SIG-M5 treated with dmso at 0.1 percent for 504 hours (cell line): Measurements from ENCODE around the gene FLT3.
"Not testable (repeated sequence)": the region's sequence is repeated elsewhere in the genome, so short reads cannot be mapped to it uniquely, and the experiment has no call there.

Source experiments
- DNase-seq: peaks from one replicate; lab custom pipeline; 2025; ENCODE audit not compliant: unreplicated experiment; lab: John Stamatoyannopoulos, UW

Gene FLT3

DNA sequence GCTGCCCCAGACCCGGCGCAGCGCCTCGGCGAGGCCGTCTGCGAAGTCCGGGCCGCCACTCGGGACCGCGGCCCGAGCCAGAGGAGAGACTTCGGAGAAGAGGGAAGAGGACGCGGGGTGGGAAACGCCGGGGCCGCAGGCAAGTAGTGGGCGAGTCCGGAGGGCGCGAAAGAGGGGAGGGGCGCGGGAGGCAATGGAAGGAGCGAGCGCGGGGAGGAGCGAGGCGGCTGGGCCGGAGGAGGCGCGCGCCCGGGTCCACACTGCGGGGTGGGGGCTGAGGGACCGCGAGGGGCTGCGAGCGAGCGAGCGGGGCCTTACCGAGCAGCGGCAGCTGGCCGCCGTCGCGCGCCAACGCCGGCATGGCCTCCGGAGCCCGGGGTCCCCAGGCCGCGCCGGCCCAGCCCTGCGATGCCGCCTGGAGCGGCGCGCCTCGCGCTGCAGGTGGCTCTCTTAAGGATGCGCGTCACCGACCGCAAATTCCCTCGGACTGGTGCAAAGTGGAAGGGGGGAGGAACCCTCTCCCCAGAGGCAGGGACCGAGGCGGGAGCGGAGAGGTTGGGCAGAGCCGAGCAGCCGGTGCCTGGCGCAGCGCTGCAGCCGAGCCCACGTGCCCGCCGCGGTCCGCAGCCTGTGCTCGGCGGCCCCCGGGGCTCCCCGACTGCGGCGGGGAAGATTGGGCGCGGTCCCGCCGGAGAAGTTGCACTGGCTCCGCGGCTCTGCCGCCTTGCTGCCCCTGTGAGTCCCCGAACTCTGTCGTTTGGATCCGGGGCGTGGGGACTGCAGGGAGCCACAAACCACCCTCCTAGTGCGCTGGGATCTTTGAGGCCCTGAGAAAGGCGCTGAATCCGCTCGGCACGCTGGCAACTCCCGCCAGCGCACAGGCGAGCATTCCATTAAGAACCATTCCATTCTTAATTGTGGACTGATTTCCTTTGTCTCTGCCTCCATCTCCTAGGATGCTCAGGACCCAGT is at the start of gene FLT3:
TSS of gene FLT3 (minus strand) at position 427 of the 972 bp plus-strand sequence. CDS start at position 361, 66 bp downstream.
- peak; percentile 94 for DNase-seq

DNA sequence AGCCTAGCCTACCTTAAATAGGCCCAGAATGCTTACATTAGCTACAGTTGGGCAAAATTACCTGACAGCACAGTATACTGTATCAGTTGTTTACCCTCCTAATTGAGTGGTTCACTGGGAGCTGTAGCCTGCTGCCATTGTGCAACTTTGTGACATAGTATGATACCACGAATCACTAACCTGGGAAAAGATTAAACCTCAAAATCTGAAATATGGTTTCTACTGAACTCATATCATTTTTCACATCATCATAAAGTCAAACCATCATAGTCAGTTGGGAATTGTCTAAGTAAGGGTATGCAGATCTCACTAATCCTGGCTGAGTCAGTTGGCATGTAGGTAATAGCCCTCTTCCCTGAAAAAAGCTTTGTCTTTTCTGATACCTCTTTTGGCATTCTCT is 47.1 kb upstream of the FLT3 start:
- no peak for DNase-seq

DNA sequence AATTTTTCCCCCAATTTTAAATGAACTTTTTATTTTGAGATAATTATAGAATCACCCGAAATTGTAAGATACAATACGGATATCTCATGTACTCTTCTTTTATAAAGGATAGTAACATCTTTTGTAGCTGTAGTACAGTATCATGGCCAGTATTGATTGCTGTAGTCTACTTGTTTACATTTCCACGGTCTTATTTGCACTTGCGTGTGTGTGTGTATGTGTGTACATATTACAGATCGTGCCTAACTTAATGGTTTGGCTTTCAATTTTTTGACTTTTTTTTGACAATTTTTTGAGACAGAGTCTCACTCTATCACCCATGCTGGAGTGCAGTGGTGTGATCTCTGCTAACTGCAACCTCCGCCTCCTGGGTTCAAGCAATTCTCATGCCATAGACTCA is 44.7 kb upstream of the FLT3 start:
- no peak for DNase-seq

DNA sequence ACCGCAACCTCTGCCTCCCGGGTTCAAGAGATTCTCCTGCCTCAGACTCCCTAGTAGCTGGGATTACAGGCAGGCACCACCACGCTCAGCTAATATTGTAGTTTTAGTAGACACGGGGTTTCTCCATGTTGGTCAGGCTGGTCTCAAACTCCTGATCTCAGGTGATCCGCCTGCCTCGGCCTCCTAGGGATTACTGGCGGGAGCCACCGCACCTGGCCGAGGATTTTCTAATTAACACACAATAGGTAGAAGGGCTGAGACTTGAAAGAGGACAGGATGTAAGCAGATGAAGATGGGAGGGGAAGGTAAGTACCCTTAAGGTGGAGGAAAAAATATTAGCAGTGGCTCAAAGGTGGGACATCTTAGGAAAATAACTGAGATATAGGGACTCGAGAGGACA is 41.2 kb upstream of the FLT3 start:
- not testable (repeated sequence) for DNase-seq

DNA sequence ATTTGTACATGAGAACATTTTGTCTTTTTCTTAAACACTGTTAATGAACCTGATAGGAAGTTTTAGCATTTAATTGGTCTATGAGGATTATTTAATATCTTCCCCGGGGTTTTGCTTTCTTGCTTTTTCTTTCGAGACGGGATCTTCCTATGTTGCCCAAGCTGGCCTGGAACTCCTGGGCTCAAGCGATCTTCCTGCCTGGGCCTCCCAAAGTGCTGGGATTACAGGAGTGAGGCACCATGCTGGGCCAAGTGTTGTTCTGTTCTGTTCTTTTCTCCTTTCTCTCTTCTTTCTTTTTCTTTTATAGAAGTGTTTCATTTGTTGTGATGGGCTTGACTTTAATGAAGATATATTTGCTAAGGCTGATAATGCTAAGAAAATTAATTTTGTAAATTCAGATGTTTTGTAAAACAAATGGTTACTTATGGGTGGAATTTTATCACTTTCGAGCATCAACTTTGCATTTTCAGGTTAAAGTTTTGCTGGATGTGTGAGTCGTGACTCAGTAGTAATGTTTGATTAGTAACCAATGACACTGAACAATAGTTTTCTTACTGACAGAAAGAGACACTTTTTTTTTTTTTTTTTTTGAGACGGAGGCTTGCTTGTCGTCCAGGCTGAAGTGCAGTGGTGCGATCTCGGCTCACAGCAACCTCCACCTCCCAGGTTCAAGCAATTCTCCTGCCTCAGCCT is 40.2 kb upstream of the FLT3 start:
- DNase-seq: no peak

DNA sequence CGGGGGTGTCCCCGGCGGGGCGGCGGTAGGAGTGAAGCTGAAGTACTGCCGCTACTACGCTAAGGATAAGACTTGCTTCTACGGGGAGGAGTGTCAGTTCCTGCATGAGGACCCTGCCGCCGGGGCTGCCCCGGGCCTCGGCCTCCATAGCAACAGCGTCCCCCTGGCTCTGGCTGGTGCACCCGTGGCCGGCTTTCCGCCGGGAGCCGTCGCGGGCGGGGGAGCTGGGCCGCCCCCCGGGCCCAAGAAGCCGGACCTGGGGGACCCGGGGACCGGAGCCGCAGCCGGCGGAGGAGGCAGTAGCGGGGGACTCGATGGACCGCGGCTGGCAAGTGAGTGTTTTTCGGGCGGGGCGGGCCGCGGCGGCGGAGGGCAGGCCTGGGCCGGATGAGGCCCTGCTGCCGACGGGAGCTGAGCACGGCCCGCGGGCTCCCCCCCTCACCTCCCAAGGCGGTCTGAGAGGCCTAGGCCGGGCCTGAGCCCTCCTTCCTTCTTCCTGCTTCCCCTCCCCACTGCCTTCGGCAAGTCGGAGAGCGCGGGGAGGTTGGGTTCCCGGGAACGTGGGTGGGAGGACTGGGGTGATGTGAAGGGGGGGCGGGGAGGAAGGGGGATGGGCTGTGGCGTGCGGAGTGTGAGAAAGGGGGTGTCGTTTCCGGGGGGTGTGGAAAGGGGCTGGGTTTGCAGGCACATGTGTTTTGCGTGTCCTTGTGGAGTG is 38.5 kb upstream of the FLT3 start:
- DNase-seq: peak; percentile 96

DNA sequence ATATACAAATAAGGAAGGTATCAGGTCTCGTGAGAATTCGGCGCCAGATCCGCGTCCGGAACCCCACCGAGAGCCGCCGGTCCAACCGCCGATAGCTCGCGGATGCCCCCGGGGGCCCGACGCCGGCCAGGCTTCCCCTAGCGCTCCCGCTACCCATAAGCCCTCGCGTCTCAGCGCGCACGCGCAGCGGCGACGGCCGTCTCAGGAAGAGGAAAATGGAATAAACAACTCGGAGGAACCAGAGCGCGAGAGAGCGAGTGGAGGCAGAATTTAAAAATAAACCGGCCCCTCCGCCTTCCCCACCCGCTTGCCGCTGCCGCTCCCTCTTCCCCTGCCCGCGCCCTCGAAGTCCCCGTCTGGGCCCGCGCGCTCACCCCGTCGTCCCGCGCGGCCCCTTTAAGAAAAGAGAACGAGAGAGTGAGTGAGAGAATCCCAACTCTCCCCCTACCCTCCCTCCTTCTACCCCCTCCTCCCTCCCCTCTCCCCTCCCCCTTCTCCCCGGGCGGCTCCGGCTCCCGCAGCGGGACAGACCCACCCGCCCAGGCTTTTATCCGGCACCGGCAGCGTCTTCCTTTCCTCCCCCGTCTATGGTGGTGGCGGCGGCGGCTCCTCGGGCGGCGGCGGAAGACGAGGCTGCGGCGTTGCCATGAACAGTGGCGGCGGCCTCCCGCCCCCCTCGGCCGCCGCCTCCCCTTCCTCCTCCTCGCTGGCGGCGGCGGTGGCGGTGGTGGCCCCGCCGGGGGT is 37.8 kb upstream of the FLT3 start, which contains the start of gene PAN3:
TSS of gene PAN3 (plus strand) at position 534 of the 744 bp plus-strand sequence. CDS start at position 647, 113 bp downstream.
- DNase-seq: peak; percentile 86

DNA sequence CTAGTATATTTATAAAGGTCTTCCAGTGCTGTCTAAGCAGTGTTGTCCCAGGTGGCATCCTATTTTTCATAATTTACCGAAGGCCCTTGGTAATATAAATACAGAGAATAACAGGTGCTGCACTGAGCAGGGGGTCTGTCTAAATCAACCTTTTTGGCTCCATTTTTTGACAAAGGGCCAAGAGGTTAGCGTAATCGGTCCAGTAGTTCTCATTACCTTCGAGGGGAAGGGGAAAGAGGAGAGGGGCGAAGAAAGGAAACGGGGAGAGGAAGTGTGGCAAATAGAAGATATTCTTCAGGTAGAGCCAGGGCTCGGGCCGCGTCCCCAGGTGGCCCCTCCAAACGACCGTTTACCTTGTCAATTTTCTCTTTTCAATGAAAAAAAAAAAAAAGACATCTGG is 37.2 kb upstream of the FLT3 start:
- DNase-seq: no peak

DNA sequence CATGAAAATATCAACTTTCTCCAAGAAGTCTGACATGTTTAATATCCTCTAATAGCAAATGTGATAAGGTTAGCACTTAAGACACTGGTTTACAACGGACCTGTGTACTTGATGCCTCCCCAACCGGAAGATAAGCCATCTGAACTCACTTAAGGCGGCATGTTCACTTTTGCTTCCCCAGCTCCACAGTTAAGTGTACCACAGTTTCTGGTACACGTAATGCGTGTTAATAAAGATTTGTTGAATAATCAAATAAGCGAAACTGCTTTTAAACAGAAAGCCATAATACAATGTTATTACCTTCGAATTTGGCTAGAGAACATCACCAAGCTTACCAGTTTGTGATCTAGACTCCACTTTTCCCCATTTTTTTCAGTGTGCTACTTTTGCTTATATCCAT is 36.5 kb upstream of the FLT3 start:
- peak; percentile 36 for DNase-seq

DNA sequence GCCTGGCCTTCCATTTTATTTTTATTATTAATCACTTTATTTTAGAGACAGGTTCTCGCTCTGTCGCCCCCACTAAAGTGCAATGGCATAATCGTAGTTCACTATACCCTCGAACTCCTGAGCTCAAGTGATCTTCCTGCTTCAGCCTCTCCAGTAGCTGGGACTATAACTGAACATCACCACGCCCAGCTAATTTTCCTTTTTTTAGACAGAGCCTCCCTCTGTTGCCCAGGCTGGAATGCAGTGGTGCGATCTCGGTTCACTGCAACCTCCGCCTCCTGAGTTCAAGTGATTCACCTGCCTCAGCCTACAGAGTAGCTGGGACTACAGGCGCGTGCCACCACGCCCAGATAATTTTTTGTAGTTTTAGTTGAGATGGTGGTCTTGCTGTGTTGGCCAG is 31.3 kb upstream of the FLT3 start:
- no peak for DNase-seq

DNA sequence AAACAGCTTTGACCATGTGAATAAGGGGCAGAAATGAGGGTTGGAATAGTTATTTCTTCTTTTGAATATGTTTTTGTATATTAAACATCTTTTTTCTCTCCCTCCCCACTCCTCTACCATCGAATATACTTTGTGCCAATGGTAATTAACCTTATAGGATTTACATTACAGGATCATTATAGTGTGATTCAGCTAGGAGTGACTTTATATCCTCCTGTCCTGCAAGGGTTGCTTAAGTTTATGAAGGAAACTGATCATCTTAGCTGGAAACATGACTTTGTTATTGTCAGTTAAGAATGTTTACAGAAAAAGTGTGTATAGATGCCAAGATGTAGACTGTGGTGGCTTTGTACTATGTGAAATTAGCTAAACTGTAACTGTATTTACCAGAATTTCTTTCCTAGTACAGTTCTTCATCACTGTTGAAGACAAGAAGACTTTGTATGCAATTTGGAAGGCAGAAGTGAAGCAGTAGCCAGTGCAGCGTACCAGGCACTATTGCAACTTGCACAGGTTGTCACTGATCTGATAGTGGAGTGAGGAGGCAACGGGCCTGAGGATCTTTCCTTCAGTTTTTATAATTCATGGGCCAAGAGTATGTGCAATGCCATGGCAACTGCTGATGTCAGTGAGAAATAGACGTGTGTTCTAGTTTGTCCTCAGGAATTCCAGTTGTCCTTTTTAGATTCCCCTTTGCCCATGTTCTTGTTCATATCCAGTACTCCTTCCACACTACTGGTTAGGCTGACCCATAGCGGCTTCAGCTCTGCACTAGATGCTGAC is 29.7 kb upstream of the FLT3 start:
- no peak for DNase-seq

DNA sequence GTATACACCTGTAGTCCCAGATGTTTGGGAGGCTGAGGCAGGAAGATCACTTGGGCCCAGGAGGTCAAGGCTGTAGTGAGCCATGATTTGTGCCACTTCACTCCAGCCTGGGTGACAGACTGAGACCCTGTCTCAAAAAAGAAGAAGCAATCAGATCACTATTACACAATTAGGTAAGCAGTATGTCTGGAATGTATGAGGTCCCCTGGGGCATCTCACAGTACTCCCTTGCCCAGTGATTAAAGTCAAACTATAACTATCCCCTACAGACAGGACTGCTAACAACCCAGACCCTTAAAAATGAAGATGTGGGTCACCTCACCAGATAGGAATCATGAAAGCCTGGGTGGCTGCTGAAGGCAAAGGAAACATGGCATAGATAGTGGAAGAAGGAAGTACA is 28.6 kb upstream of the FLT3 start:
- DNase-seq: no peak

DNA sequence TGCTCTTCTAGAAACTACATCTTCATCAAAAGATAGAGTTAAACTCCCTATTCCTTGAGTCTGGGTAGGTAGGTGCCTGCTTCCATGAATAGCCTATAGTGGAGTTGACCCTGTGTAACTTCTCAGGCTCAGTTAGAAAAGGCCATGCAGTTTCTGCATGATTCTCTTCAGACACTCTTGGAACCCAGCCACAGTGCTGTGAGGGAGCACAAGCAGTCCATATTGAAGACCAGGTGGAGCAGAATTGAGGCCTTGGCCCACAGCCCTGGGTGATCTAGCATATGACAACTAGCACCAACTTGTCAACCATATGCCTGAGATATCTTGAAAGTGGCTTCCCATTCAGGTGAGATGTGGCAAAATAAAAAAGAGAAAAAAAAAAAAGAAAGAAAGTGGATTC is 27.7 kb upstream of the FLT3 start:
- no peak for DNase-seq

DNA sequence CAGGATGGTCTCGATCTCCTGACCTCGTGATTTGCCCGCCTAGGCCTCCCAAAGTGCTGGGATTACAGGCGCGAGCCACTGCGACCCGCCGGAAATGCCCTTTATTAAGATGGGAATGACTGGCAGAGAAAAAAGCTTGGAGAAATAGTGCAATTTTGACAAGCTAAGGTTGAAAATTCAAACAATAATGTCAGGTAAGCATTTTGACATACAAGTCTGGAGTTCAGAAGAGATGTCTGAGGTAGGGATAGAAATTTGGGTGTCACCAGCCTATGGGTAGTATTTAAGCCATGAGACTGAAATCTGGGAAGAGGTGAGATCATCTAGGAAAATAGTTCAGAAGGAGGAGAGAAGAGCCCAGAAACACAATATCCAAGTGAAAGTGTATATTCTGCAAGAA is 20.8 kb upstream of the FLT3 start:
- no peak for DNase-seq

DNA sequence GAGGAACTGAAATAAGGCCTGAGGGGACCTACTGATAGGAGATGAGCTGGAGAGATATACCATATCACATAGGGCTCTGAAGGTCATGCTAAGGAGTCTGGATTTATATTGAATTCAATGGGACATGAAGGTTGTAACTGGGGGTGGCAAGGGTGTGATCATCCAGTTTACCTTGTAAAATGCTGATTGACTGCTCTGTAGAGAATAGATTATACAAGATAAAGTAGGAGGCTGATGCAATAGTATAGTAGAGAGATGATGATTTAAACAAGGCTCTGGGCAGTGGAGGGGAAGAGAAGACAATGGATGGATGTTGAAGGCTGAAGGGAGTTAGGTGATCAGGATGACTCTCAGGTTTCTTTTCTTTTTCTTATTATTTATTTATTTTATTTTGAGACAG is 19.9 kb upstream of the FLT3 start:
- DNase-seq: no peak

DNA sequence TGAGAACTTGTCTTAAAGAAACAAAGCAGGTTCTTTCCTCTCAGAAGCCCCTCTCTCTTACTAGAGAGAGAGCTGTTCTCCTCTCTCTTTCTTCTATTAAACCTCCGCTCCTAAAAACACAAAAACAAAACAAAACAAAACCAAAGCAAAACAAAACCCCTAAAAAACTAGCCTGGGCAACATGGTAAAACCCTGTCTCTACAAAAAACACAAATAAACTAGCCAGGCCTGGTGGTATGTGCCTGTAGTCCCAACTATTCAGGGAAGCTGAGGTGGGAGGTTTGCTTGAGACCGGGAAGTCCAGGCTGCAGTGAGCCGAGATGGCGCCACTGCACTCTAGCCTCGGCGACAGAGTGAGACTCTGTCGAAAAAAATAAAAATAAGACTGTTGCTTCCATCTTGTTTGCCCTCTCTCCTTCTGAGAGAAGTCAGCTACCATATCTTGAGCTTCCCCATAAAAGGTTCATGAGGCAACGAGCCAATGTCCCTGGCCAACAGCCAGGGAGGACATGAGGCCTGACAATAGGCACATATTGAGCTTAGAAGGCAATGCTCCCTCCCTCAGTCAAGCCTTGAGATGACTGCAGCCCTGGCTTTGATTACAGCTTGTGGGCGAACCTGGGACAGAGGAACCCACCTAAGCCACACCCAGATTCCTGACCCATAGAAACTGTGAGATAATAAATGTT is 17.5 kb upstream of the FLT3 start:
- no peak for DNase-seq

DNA sequence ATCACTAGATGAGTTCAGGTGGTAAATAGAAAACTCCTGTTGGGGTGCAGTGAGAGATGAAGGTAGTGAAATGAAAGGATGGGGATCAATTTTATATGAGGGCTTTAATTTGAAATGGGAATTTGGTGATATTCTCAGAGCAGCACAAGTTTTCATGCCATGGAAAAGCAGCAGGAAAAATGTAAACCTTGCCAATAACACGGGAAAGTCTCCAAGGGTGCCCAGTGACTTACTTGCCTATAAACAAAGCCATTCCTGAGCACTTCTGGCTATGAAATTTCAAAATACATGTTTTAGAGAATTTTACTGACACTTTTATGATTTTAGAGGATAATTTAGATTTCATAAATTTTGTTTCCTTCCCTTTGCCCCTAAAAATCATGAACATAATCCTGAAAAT is 16.4 kb upstream of the FLT3 start:
- DNase-seq: no peak

DNA sequence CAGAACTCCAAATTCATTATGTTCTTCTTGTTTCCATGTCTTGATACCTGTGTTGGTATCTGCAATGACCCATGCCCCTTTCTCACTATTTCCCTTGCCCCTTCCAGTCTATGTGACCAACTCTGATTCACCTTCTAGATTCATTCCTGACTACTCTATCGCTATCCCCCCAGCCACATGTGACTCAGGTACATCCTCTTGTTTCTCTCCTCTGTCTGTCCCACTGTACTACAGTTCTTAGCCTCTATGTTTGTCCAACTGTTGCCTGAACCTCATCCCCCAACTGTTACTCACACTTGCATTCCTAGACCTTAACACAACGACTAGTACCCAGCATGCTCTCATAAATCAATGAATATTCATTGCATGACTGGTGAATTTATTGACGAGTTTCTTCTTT is 10.0 kb upstream of the FLT3 start:
- DNase-seq: no peak

DNA sequence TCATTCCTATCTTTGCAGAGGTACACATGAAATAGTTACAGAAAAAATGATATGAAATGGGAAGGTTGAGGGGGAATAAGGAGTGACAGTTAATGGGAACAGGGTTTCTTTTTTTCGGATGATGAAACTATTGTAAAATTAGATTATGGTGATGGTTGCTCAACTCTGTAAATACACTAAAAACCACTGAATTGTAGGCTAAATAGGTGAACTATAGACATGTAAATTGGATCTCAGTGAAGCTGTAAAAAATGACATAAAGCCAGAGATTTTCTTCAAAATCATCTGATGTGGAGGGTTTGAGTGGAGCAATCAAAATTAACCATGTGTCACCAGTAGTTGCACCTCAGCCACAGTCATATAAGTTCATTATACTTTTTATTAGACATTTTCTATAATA is 6.6 kb upstream of the FLT3 start:
- DNase-seq: peak; percentile 84
